Stimulated activated CD4-positive, alpha-beta T cell treated with anti-CD3 and anti-CD28 coated beads, Interleukin-2, amount 100 ng/mL, for 24 hours (primary cell): Measurements from ENCODE around the gene POLR1F.
"Not testable (repeated sequence)": the region's sequence is repeated elsewhere in the genome, so short reads cannot be mapped to it uniquely, and the experiment has no call there.

Experiments used
- DNase-seq, 2 donors: peaks; one replicate each; pipeline ENCODE4 v3.0.0-alpha.2; 2020

POLR1F gene, protein sequence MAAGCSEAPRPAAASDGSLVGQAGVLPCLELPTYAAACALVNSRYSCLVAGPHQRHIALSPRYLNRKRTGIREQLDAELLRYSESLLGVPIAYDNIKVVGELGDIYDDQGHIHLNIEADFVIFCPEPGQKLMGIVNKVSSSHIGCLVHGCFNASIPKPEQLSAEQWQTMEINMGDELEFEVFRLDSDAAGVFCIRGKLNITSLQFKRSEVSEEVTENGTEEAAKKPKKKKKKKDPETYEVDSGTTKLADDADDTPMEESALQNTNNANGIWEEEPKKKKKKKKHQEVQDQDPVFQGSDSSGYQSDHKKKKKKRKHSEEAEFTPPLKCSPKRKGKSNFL

DNA sequence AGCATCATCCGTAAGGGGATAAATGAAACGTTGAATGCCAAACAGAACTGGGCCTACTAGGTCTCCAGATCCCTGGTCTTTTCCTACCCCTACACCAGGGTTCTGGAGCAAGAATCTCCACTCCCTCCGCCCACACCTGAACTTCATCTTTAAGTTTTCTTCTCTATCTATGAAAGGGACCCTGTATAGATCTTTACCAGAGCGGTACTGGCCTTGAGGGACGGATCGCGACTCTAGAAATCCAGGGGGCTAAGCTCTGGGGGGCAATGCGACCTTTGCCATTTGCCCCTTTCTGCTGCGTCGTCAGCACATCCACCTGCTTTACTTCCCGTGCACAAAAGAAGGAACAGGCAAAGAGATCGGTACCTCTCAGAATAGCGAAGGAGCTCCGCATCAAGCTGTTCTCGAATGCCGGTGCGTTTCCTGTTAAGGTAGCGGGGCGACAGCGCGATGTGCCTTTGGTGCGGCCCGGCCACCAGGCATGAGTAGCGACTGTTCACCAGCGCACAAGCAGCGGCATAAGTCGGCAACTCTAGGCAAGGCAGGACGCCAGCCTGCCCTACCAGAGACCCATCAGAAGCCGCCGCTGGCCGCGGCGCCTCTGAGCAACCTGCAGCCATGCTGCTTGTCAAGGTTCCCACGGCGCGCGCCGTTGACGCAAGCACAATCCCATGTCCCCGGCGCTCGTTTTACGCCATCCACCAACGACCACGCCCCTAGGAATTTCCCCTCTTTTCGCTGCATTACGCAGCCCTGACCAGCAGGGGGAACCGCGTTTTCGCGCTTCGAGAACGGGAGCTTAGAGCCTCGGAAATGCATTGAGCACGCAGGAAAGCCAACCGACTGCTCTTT, at the start of gene POLR1F:
TSS of gene POLR1F (minus strand) at position 641 of the 852 bp plus-strand sequence. CDS start at position 620, 21 bp downstream.
- DNase-seq, result peak; percentile 90 to 94

DNA sequence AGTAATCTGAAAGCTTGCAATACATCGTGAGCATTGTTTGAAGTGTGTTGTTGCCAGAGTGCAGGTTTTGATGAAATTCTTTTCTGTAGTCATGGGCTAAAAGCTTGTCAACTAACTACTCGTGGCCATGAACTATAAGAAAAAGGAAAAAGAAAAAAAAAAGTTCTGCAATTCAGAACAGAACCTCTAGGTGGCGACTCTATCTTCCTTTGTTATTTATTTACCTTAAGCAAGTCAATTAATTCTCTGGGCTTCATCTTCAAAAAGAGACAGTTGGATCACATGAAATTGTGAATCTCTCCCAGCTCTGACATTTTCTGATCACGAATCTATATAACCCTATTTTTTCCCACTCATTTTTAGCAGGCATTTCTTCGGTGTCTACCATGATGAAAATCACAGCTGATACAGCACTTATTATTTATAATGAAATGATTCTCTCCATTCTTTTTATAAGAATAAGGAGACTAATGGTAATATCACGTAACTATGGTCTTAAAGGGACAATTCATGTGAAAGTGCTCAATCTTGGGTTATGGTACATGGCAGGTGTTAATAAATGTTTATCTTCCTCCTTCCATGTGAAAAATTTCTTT, 45.8 kb upstream of the POLR1F start:
- no peak for DNase-seq

DNA sequence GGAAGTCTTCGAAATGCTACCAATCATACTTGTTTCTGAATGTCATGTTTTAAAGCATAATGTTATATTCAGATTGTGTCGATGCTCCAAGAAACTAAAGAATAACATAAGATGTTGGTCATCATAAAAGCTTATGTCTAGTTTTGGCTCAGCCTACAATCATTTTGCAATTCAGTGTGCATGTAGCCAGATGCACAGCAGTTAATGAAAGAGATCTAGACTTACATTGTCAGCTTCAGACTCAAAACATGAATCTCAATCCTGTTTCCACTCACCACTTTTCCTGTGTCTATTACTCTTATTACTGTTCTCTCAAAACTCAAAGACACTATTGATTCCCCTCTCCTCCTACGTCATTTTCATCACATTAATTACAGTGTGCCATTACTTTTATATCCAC, 43.2 kb upstream of the POLR1F start:
- DNase-seq, result no peak

DNA sequence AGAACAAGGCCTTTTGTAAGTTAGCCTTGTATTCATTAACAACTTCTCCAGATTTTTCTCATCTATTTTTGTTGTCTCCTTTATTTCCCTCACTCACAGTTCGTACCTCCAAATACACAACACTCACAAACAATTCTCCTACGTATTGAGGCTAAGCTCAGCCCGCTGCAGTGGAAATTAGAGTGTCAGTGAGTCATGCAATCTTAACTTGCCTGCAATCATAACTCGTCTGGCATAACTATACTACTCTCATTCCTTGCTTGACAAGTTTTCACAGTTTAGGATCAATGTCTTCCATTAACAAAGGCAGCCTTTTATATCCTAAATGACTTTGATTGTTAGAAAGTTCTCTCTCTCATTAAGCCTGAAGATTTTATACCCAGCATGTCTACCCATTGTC, 40.8 kb upstream of the POLR1F start:
- no peak for DNase-seq

DNA sequence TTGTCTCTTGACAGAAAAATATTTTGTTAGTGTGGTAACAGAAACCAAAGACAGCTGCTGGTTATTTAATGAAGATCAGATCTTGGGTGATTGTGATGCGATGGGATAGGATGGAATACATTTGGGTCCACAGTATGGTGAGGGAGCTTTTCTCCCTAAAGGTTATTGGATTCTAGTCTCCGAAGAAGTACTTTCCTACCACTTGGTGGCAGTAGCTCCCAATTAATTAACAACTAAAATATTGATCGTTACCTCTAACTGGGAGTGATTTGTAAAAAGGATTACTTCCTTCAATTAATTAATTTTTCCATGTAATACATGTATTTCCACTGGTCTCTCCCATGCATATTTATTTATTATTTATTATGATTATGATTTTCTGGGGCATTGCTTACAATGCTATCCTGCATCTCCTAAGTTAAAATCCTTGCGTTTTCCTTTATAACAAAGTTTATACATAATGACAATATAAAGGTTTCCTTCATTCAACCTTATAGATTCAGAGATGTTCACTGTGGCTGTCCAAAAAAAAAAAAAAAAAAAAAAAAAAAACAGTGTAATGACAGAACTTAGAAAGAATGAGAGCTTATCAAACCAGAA, 39.0 kb upstream of the POLR1F start:
- DNase-seq, result no peak

DNA sequence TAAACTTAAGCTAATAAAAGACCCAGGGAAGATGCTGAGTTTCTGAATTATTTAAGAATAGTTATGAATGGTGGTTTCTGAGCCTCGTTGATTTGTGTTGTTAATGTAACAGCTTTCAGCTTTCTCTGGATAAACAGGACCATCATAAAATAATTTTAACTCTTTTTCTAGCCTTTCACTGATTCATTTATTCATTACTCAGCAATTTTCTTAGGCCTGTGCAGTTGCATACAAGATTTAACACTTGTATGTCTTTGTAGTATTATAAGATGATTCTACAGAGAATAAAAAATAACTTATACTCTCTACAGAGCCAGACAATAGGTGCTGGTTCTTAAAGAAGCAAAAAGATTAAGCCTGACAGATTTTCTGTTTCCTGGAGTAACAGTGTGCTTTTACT, 35.2 kb upstream of the POLR1F start:
- DNase-seq, result no peak

DNA sequence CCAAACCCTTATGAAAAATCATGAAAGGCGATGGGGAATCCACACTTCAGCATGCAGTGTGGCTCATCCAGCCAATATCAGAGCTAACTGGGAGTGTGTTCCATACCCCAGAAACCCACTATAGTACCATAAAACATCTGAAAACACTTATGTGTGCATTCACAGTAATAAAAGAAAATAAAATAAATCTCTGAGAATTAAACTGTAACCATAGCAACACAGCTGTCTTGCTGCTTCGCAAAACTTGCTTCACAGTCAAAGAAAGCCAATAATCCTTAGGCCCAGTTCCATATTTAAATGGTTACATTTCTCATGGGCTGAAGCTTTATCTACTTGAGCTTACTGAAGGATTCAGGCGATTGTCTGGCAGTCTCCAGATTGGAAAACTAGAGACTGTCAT, 19.9 kb upstream of the POLR1F start:
- no peak for DNase-seq

DNA sequence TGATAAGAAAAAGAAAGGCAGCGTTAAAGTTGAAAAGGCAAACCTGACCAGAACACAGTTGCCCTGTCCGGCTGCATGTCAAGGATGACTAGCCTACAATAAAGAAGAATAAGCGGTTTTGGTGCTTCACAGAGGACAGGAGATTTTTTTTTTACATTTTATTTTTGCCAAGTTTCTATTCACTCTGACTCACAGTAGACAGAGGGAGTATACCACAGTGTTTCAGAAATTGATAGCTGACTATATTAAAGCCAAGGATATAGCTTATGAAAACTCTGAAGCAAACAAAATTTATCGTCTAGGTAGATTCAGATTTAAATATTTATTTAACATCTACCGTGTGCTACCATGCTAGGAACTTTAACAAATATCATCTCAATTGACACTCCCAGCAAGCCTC, 16.9 kb upstream of the POLR1F start:
- no peak for DNase-seq

DNA sequence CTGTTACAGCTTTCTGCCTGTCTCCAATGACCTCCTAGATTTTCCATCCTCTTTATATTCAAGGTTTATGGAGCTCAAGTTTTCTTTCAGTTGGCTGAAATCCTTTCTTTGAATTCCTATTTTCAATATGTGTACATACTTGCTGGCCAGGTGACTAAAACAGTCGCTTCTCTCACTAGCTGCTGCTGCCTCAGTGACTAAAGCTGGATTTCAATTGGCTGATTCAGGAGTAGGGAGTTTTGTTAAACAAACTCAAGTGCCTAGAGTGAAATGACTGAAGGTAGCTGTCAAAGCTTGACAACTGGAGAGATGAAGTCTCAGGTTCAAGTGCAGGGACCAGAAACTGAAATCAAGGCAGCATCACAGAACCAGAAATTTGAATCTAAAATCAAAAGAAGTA, 6.7 kb upstream of the POLR1F start:
- no peak for DNase-seq

DNA sequence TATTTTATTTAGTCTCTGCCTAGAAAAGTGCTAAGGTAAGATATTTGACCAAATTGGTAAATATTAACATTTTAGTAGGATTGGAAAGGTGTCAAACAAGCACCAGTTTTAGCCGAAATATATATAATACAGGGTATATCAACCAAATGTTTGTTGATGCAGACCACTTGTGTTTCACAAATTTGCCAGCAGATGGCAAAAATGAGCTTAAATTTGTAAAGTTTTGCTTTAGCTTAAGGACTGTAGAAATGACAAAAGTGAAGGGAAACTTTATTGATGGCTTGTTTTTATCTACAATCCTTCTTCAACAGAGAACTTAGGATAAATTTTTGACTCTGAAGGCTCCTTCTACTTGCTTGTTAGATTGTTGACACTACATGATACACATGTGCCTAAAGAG, 4.8 kb upstream of the POLR1F start:
- peak; percentile 23 to 54 for DNase-seq

DNA sequence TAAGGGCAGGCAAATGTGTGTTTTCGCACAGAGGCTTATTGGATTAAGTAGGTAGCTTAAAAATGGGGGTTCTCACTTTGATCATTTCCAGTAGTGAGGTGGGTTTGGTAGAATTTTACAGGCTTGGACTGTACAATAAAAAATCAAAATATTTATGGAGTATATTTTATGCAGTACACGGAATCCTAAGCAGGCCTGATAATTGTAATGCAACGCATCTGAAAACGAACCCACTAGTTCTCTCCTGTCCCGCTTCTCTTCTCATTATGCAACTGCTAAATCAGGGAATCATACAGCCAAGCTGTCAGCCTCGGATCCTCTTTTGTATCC, 377 bp upstream of the POLR1F start:
- DNase-seq, result no peak

DNA sequence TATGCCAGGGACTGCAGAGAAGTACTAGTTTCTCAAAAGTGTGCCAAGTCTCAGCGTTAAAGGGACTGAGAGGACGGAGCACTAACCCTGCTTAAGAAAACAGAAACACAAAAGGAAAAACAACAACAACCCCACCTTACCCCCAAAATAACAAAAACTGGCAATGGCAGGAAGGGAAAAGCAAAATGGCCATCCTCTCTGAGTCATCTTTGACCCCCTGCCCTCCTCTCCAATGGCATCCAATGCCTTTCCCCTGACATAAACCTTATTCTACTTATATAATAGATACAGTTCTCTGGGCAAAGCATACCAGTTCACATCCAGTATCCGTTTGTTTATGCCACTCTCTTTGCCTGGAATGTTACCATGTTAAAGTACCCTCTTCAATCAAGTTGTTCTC, 1.6 kb downstream of the POLR1F start:
- no peak for DNase-seq

DNA sequence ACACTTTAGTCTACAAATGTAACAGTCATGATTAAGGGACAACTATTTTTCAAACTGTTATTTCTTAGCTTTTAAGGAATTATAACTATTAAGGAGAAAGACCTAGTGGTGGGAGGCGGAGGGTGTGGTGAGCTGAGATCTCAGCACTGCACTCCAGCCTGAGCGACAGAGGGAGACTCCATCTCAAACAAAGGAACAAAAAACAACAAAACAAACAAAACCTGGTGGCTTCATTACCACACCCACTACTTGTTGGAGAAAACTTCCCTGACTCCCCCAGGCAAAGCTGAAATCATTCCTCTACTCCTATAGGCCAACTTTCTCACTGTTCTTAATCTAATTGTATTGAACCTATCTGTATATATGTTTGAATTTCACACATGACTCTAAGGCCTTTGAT, 3.2 kb downstream of the POLR1F start:
- DNase-seq, result no peak

DNA sequence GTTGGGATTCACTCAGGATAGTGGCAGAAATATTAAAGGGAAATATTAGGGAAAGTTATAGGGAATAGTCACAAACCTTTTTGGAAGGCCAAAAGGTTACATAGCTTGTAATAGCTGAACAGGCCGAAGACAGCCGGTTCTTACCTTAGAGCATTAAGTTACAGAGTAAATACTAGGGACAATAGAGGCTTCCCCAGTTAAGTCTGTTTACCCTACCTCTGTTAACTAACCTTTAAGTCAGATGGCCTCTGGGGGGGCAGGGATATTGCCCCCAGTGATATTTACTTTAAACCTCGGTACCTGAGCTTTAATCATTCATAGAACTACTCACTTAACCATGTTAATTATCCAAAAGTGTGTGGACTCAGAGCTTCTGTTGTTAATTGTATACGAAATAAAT, 7.4 kb downstream of the POLR1F start:
- no peak for DNase-seq

DNA sequence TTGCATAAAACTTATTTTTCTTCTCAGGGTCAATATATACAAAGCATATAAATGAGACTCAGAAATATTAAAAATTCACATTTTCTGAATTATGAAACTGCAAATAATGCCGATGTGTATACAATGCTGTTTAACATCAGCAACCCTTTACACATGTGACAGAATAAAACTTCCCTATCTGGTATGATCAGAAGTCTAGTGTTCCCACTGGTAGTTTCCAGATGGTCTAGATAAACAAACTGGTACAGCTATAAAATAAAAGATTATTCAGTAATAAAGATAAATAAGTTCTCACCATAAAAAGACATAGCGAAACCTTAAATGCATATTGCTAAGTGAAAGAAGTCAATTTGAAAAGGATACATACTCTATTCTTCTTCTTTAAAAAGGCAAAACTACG, 7.9 kb downstream of the POLR1F start:
- DNase-seq, result no peak

DNA sequence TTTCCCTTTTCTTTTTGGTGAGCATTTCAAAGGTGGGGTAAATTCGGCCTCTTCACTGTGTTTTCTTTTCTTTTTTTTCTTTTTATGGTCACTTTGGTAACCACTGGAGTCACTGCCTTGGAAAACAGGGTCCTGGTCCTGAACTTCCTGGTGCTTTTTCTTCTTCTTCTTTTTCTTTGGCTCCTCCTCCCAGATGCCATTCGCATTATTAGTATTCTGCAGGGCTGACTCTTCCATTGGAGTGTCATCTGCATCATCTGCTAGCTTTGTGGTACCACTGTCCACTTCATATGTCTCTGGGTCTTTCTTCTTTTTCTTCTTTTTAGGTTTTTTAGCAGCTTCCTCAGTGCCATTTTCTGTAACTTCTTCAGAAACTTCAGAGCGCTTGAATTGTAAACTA, 10.5 kb downstream of the POLR1F start:
- DNase-seq, result no peak

DNA sequence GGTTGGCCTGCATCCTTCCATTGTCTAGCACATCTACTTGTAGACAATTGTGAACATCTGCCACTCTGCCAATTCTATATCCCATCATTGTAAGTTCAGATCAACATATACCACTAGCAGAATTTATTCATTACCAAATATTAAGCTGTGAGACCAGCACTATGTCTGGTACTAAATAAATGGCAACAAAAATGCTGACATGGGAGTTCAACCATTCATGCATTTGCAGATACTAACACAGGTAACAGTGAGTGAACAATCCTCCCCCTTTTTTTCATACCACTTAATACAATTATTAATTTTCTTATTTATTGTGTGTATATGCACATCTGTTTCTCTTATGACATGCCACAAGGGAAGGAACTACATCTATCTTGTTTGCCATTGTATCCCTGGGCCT, 11.9 kb downstream of the POLR1F start:
- DNase-seq, result no peak

DNA sequence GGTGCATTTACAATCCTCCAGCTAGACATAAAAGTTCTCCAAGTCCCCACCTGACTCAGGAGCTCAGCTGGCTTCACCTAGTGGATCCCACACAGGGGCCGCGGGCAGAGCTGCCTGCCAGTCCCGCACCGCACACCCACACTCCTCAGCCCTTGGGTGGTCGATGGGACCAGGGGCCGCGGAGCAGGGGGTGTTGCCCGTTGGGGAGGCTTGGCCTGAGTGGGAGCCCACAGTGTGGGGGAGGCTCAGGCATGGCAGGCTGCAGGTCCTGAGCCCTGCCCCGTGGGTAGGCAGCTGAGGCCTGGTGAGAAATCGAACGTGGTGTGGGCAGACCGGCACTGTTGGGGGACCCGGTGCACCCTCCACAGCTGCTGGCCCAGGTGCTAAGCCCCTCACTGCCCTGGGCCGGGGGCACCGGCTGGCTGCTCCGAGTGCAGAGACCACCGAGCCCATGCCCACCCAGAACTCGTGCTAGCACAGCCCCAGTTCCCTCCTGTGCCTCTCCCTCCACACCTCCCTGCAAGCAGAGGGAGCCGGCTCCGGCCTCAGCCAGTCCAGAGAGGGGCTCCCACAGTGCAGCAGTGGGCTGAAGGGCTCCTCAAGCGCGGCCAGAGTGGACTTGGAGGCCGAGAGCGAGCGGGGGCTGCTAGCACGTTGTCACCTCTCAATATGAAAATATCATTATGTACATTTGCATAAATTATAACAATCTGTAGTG, 16.6 kb downstream of the POLR1F start:
- DNase-seq, result no peak

DNA sequence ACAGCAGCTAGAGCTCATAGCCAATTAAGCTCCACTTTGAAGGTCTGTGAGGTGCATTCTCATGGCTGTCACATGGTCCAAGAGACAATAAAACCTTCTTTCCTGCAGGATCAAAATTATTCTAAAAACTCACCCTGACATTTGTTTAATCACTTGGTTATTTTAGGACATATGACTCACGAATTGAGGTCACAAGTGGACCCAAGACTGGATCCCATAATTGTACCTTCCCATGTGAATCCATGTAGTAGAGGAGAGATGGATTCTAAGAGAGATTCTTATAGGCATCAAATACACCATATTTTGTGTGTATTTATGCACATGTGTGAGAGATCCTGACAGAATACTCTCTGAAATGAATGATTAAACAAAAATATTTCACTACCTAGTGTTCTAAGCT, 18.1 kb downstream of the POLR1F start:
- no peak for DNase-seq

DNA sequence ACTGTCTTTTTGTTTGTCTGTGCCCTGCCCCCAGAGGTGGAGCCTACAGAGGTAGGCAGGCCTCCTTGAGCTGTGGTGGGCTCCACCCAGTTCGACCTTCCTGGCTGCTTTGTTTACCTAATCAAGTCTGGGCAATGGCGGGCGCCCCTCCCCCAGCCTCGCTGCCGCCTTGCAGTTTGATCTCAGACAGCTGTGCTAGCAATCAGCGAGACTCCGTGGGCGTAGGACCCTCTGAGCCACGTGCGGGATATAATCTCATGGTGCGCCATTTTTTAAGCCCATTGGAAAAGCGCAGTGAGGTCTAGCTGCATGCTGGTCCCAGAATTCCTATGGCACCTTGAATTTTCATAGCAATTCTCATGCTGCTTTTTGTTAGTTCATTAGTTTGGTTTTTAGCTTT, 19.7 kb downstream of the POLR1F start:
- DNase-seq, result not testable (repeated sequence)

DNA sequence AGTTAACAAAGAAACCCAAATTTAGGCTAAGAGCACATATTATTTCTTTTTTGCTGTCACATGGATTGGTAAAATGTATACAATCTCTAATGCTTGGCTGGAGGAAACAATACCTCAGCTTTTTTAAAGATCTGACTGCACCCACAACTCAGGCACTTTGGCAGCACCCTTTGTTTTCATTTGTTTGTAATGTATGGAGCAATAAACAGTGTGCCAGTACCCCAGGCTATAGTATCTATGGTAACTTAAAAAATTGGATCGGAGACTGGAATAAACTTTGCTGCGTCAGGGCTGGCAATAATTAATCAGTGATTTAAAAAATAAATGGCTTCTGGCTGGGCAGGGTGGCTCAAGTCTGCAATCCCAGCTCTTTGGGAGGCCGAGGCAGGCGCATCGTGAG, 27.2 kb downstream of the POLR1F start:
- DNase-seq, result no peak

DNA sequence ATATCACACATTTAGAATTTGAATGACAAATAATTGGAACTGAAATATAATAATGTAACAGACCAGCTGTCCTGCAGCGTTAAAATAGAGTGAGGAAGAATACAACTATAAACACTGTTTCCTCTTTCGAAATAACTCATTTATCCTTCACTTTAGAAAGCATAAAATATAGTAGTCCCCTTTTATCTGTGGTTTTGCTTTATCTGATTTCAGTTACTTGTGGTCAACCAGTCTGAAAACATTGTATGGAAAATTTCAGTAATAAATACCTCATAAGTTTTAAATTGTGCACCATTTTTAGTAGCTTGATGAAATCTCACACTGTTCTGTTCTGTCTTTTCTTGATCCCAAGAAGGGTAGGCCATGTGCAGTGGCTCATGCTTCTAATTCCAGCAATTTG, 31.7 kb downstream of the POLR1F start:
- no peak for DNase-seq

DNA sequence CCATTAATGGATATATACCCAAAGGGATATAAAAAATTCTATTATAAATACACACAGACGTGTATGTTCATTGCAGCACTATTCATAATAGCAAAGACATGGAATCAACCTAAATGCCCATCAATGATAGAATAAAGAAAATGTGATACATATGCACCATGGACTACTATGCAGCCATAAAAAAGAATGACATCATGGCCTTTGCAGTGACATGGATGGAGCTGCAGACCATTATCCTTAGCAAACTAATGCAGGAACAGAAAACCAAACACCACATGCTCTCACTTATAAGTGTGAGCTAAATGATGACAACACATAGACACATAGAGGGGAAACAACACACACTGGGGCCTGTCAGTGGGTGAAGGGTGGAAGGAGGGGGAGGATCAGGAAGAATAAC, 33.0 kb downstream of the POLR1F start:
- DNase-seq, result no peak
